Panc1 (cell line): ENCODE results near the gene CLCN7.

ENCODE experiments used
- CTCF ChIP-seq: fragments of 450-650 bp; IDR thresholded peaks from 2 replicates; pipeline ENCODE4 v1.5.1; 2017; ENCODE audit warnings: mild to moderate bottlenecking
- POLR2AphosphoS5 ChIP-seq: IDR thresholded peaks from 2 replicates; pipeline ENCODE4 v1.6.1; 2012; ENCODE audit warnings: mild to moderate bottlenecking, low read depth, low read length, moderate library complexity
- REST ChIP-seq, 2 experiments: IDR thresholded peaks; 2 replicates each; pipeline ENCODE4 v1.6.1; 2011 to 2012; ENCODE audit warnings: low read depth in 2 of 2, control low read depth in 1 of 2, low read length in 1 of 2, mild to moderate bottlenecking in 1 of 2, moderate library complexity in 1 of 2; ENCODE audit not compliant: insufficient read depth in 1 of 2
- TCF7L2 ChIP-seq: IDR thresholded peaks from 2 replicates; pipeline ENCODE4 v1.6.1; 2011; ENCODE audit warnings: mild to moderate bottlenecking, low read depth, low read length, inconsistent platforms

- TF ChIP-seq CTCF, result no peak
- TF ChIP-seq REST (IDR thresholded peaks at IDR 0.05; ENCODE audit: insufficient read depth in 1 of 2, low read depth in 2 of 2, low read length in 1 of 2), result no peak
- no peak for TF ChIP-seq TCF7L2
- TF ChIP-seq POLR2AphosphoS5, result no peak
Observed at GRCh38 chr16:1452530-1452929, 22.3 kb downstream of the CLCN7 start.
